Muscle layer of duodenum (tissue), 2 donors: ENCODE results near the gene SRSF11.
A peak's percentile ranks its signal among the peaks of the same experiment; 100 is the strongest.
"Not testable (repeated sequence)": the region's sequence is repeated elsewhere in the genome, so short reads cannot be mapped to it uniquely, and the experiment has no call there.

Experiments
- H3K27ac ChIP-seq: one replicate; pipeline ENCODE4 v1.7.0; 2013; ENCODE audit warnings: mild to moderate bottlenecking, low read length
- H3K27me3 ChIP-seq: one replicate; pipeline ENCODE4 v1.7.0; 2013; ENCODE audit warnings: low read depth, mild to moderate bottlenecking, control low read depth, low read length
- H3K36me3 ChIP-seq, 2 donors: one replicate each; pipeline ENCODE4 v1.7.0; 2013; ENCODE audit warnings: low read length in 2 of 2, control low read depth in 1 of 2, mild to moderate bottlenecking in 1 of 2; ENCODE audit not compliant: insufficient read depth in 2 of 2, control insufficient read depth in 1 of 2
- H3K4me1 ChIP-seq, 2 donors: one replicate each; pipeline ENCODE4 v1.7.0; 2013; ENCODE audit warnings: low read length in 2 of 2, mild to moderate bottlenecking in 2 of 2, control low read depth in 1 of 2, moderate library complexity in 1 of 2; ENCODE audit not compliant: insufficient read depth in 2 of 2, control insufficient read depth in 1 of 2
- H3K4me3 ChIP-seq, 2 donors: one replicate each; pipeline ENCODE4 v1.7.0; 2013; ENCODE audit warnings: low read length in 2 of 2, low read depth in 1 of 2, mild to moderate bottlenecking in 1 of 2
- H3K9me3 ChIP-seq, 2 donors: one replicate each; pipeline ENCODE4 v1.7.0; 2013; ENCODE audit warnings: low read length in 2 of 2, control low read depth in 1 of 2, mild to moderate bottlenecking in 1 of 2; ENCODE audit not compliant: control insufficient read depth in 1 of 2
- donor health status: healthy.

Gene SRSF11

DNA sequence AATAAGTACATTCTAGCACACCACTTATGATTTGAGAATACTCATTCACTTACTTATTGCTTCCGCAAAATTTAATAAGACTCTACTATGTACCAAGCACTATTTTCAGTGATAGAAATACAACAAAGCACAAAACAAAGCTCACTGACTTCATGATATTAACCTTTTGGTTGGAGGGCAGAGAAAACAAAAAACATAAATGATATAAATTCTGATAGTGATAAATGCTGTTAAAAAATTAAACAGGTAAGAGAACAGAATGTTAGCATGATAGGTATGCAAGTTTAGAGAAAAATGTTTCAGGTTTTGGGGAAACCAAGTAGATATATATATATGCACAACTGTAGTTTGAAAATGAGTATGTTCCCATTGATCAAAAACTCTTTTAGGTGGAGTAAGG, 17.0 kb upstream of the SRSF11 start:
- Histone ChIP-seq H3K4me1 (peaks cover 0 to 46% of the 10 kb centered on the region in 2 donors), H3K9me3 (no peaks in the 10 kb centered on the region), H3K4me3 (peak overlapping the region; percentile 93 to 100)

DNA sequence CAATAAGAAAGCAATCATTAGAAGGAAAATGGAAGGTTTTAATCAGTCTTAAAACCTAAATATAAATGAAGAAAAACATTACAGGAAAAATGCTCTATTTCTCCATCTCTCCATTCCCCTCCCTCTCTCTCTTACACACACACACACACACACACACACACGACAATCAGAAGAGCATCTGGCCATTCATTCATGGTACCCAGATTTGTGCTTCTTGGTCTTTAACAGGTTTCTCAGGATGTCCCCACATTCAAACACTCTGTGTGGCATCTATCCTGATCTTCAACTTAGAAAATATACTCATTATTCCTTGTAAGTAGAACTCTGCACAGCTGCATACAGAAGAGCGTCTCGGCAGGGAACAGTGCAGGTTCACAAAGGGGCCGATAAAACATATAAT, 16.6 kb upstream of the SRSF11 start:
- Histone ChIP-seq H3K9me3 (no peaks in the 10 kb centered on the region), H3K36me3 (no peaks in the 10 kb centered on the region), H3K27ac (peak overlapping the region; percentile 99), H3K27me3 (no peaks in the 10 kb centered on the region), H3K4me1 (peaks cover 0 to 50% of the 10 kb centered on the region in 2 donors), H3K4me3 (peak overlapping the region; percentile 93 to 100)

More for the DNA sequence above, 17.0 kb upstream of the SRSF11 start:
- H3K27me3 ChIP-seq: no peaks in the 10 kb centered on the region
- H3K27ac ChIP-seq: no peak overlapping the region
- no peaks in the 10 kb centered on the region for H3K36me3 ChIP-seq

- H3K27ac ChIP-seq: peak overlapping the region; percentile 99
- no peaks in the 10 kb centered on the region for H3K9me3 ChIP-seq
- H3K36me3 ChIP-seq: no peaks in the 10 kb centered on the region
- H3K4me3 ChIP-seq: peak overlapping the region; percentile 93 to 100
- H3K4me1 ChIP-seq: peaks cover 0 to 52% of the 10 kb centered on the region in 2 donors
- H3K27me3 ChIP-seq: no peaks in the 10 kb centered on the region
These were observed 16.1 kb upstream of the SRSF11 start for GRCh38 chr1:70205071-70205433.

GRCh38 chr1:70205434-70206118, 15.6 kb upstream of the SRSF11 start, which contains the start of gene LRRC40:
Gene LRRC40, minus strand, starts transcription at chr1:70205579. Its CDS starts 39 bp downstream, at chr1:70205540.
- no peaks in the 10 kb centered on the region for H3K27me3 ChIP-seq
- H3K4me3 ChIP-seq: peak within 1 kb of the TSS; percentile 93 to 100
- H3K27ac ChIP-seq: peak within 1 kb of the TSS; percentile 99
- H3K4me1 ChIP-seq: peaks cover 0 to 57% of the 10 kb centered on the region in 2 donors
- no peaks in the 10 kb centered on the region for H3K9me3 ChIP-seq
- H3K36me3 ChIP-seq: no peaks in the 10 kb centered on the region

DNA sequence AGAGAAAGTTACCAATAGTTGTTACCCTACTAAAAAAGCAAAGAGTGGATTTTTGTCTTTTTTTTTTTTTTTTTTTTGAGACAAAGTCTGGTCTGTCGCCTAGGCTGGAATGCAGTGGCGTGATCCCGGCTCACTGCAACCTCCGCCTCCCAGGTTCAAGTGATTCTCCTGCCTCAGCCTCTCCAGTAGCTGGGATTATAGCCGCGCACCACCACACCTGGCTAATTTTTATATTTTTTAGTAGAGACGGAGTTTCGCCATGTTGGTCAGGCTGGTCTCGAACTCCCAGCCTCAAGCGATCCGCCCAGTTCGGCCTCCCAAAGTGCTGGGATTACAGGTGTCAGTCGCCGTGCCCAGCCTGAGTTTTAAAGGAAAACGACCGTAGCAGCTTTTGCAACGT, 14.3 kb upstream of the SRSF11 start:
- H3K9me3 ChIP-seq, H3K36me3 ChIP-seq, H3K27me3 ChIP-seq: not testable (repeated sequence)
- Histone ChIP-seq H3K4me3 (peak overlapping the region; percentile 93 to 100), H3K4me1 (peaks cover 0 to 61% of the 10 kb centered on the region in 2 donors), H3K27ac (peak overlapping the region; percentile 99)

- Histone ChIP-seq H3K36me3 (no peaks in the 10 kb centered on the region), H3K9me3 (no peaks in the 10 kb centered on the region), H3K4me1 (peaks cover 0 to 61% of the 10 kb centered on the region in 2 donors)
These were observed 13.7 kb upstream of the SRSF11 start for GRCh38 chr1:70207492-70207891.

GRCh38 chr1:70208292-70208691, 12.9 kb upstream of the SRSF11 start:
- Histone ChIP-seq H3K36me3 (no peaks in the 10 kb centered on the region), H3K4me3 (no peak overlapping the region), H3K9me3 (no peaks in the 10 kb centered on the region), H3K27me3 (no peaks in the 10 kb centered on the region), H3K4me1 (peaks cover 0 to 61% of the 10 kb centered on the region in 2 donors), H3K27ac (no peak overlapping the region)

More at GRCh38 chr1:70207492-70207891, 13.7 kb upstream of the SRSF11 start:
- H3K27me3 ChIP-seq: no peaks in the 10 kb centered on the region
- H3K4me3 ChIP-seq: peak overlapping the region in 1 of 2 donors; percentile 93
- H3K27ac ChIP-seq: no peak overlapping the region

- no peaks in the 10 kb centered on the region for H3K27me3 ChIP-seq
- no peaks in the 10 kb centered on the region for H3K36me3 ChIP-seq
- no peak overlapping the region for H3K4me3 ChIP-seq
- peaks cover 0 to 46% of the 10 kb centered on the region in 2 donors for H3K4me1 ChIP-seq
- H3K9me3 ChIP-seq: no peaks in the 10 kb centered on the region
- H3K27ac ChIP-seq: no peak overlapping the region
These were observed 10.4 kb upstream of the SRSF11 start for GRCh38 chr1:70210820-70211219.

DNA sequence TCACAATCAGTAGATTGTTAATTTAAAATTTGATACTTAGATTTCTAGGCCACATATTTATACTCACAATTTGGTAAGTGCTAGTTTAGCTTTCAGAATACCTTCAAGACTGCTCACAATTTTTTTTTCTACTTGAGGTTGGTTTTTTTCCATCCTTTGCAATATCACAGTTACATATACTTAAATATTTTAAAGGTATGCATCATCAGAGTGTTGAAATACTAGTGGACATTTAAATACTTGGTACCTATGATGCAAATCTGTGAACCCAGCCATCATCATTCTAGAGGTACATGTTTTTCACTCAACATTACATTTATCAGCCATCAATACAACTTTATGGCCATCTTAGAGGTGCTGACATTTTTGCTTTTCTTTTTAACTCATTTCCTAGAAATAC, 9.6 kb upstream of the SRSF11 start:
- Histone ChIP-seq H3K36me3 (no peaks in the 10 kb centered on the region), H3K27ac (no peak overlapping the region), H3K4me1 (peaks cover 0 to 43% of the 10 kb centered on the region in 2 donors), H3K27me3 (no peaks in the 10 kb centered on the region), H3K9me3 (no peaks in the 10 kb centered on the region), H3K4me3 (no peak overlapping the region)

DNA sequence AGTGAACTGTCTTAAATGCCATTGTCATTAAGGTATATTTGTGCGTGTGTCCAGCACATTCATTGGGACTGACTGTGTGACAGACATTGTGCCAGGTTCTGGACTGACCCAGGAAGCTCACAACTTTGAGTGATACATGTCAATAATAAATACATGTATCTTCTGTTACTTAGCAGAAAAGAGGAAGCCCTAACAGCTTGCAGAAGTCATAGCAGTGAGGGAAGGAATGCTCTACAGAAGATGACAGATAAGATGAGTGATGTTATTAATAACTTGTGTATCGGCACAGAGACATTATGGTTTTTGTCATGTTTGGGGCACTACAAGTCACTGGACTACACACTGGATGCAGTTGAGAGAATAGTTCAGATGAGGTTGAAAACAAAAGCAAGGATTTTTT, 1.2 kb upstream of the SRSF11 start:
- H3K4me1 ChIP-seq: peaks cover 7 to 33% of the 10 kb centered on the region in 2 donors
- no peak overlapping the region for H3K4me3 ChIP-seq
- H3K9me3 ChIP-seq: no peaks in the 10 kb centered on the region
- no peaks in the 10 kb centered on the region for H3K27me3 ChIP-seq
- H3K27ac ChIP-seq: no peak overlapping the region
- H3K36me3 ChIP-seq: peaks cover 6 to 19% of the 10 kb centered on the region in 2 donors

DNA sequence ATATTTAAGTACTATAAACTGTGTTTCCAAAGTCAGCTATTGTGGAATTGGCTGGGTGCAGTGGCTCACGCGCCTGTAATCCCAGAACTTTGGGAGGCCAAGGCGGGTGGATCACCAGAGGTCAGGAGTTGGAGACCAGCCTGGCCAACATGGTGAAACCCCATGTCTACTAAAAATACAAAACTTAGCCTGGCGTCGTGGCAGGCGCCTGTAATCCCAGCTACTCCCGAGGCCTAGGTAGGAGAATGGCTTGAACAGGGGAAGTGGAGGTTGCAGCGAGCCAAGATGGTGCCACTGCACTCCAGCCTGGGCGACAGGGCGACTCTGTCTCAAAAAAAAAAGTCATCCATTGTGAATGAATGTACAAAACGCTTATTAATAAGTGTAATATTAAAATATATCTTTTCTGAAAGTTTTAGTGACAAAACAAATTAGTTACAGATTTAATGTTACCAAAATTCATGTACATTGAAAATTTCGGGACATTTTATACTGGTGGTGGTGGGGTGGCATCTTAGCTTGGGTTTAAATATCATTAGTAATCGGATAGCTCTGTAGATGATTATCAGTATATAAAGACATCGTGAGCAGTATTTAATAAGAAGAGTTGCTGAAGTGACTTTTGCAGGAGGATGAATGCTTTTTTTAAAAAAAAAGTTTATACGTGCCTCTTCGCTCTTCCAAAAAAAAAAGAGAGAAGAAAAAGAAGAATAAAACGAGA, 503 bp upstream of the SRSF11 start:
- Histone ChIP-seq H3K4me1 (peaks cover 7 to 39% of the 10 kb centered on the region in 2 donors), H3K36me3 (peaks cover 11 to 22% of the 10 kb centered on the region in 2 donors), H3K4me3 (peak overlapping the region; percentile 68 to 76), H3K27me3 (no peaks in the 10 kb centered on the region), H3K27ac (peak overlapping the region; percentile 79), H3K9me3 (no peaks in the 10 kb centered on the region)
